Breast epithelium (tissue), 4 donors: Measurements from ENCODE around the gene RICTOR. TPM values are rescaled to one million over a fixed set of nuclear protein-coding genes. Genes with fewer than 3 reads are reported as not detected.

Experiments
- DNase-seq, 2 donors: peaks; one replicate each; pipeline ENCODE4 v3.0.0-alpha.2; 2019; ENCODE audit warnings: low spot score in 2 of 2
- H3K27ac ChIP-seq, 2 donors: fragments of 200-600 bp; sonication (generic) in 1 of 2; one replicate each; pipeline ENCODE4 v1.5.1; 2016 to 2019; ENCODE audit warnings: mild to moderate bottlenecking in 1 of 2
- H3K27me3 ChIP-seq, 2 donors: fragments of 200-600 bp; sonication (generic) in 1 of 2; one replicate each; pipeline versions ENCODE4 v1.5.1 to v1.6.0; 2017 to 2019; ENCODE audit warnings: control low read depth in 1 of 2, mild to moderate bottlenecking in 1 of 2
- H3K36me3 ChIP-seq: fragments of 200-600 bp; one replicate; pipeline ENCODE4 v1.5.1; 2019
- H3K4me1 ChIP-seq, 2 donors: fragments of 200-600 bp; sonication (generic); one replicate each; pipeline ENCODE4 v1.5.1; 2016 to 2019; ENCODE audit warnings: control low read depth in 1 of 2
- H3K4me3 ChIP-seq, 3 donors: fragments of 200-600 bp; sonication (generic); 1 replicate in 2 of 3; 2 replicates in 1 of 3; pipeline ENCODE4 v1.5.1; 2016 to 2019; ENCODE audit warnings: mild to moderate bottlenecking in 3 of 3, moderate library complexity in 2 of 3
- H3K9me3 ChIP-seq, 2 donors: fragments of 200-600 bp; sonication (generic) in 1 of 2; one replicate each; pipeline ENCODE4 v1.5.1; 2016 to 2019; ENCODE audit warnings: control low read depth in 1 of 2
- CTCF ChIP-seq, 3 donors: fragments of 450-650 bp; IDR thresholded peaks; one replicate each; pipeline ENCODE4 v1.5.1; 2016 to 2017; ENCODE audit warnings: antibody characterized with exemption in 3 of 3, mild to moderate bottlenecking in 3 of 3, moderate library complexity in 3 of 3
- POLR2A ChIP-seq: fragments of 450-650 bp; IDR thresholded peaks from one replicate; pipeline ENCODE4 v1.6.1; 2016; ENCODE audit warnings: antibody characterized with exemption, mild to moderate bottlenecking, moderate library complexity
- POLR2AphosphoS5 ChIP-seq, 3 donors: sonication (generic); formaldehyde crosslinking; IDR thresholded peaks; one replicate each; pipeline ENCODE4 v1.6.1; 2017; ENCODE audit warnings: antibody characterized with exemption in 3 of 3
- intact Hi-C: fragments of 100-400 bp; cut with DNase I; formaldehyde crosslinking; loops from one replicate; pipeline ENCODE4 v1.15.1; 2023; ENCODE audit warnings: low total_unique reads
- total RNA-seq, 3 donors: library from RNA; depleted of rRNA; stranded (reverse); fragments of >200 nt; gene quantifications; one replicate each; pipeline ENCODE4 v1.1.0, GENCODE V29; 2016

The RICTOR gene
- total RNA-seq, 3 donors from 2014 or later = 39.0 to 79.2 (median 58.7) TPM

GRCh38 chr5:39080597-39081204 lies 6.5 kb upstream of the RICTOR start:
- TF ChIP-seq POLR2A = no peak
- TF ChIP-seq CTCF (IDR thresholded peaks at IDR 0.05) = peak; percentile 67 to 80 (median 79)
- intact Hi-C loops = no loop called here
- Histone ChIP-seq H3K4me1 (no peaks in the 10 kb centered on the region), H3K36me3 (no peaks in the 10 kb centered on the region), H3K4me3 (no peak overlapping the region), H3K9me3 (no peaks in the 10 kb centered on the region), H3K27ac (no peak overlapping the region), H3K27me3 (no peaks in the 10 kb centered on the region)
- DNase-seq = no peak

GRCh38 chr5:39080168-39080567 lies 6.0 kb upstream of the RICTOR start:
- Histone ChIP-seq H3K4me1 (no peaks in the 10 kb centered on the region), H3K27ac (no peak overlapping the region), H3K4me3 (no peak overlapping the region), H3K9me3 (no peaks in the 10 kb centered on the region), H3K27me3 (no peaks in the 10 kb centered on the region), H3K36me3 (no peaks in the 10 kb centered on the region)
- intact Hi-C loops = no loop called here
- TF ChIP-seq POLR2AphosphoS5 (IDR thresholded peaks at IDR 0.05) = no peak
- no peak for DNase-seq

- Histone ChIP-seq H3K27me3 (no peaks in the 10 kb centered on the region), H3K9me3 (no peaks in the 10 kb centered on the region), H3K4me3 (no peak overlapping the region), H3K4me1 (no peaks in the 10 kb centered on the region), H3K27ac (no peak overlapping the region), H3K36me3 (no peaks in the 10 kb centered on the region)
- TF ChIP-seq POLR2A (no peak), POLR2AphosphoS5 (IDR thresholded peaks at IDR 0.05) (no peak), CTCF (IDR thresholded peaks at IDR 0.05) (no peak)
- intact Hi-C loops = loop anchor here (10.0 kb wide), 1 partner anchor 74 kb away; no protein-coding TSS in a partner anchor
- DNase-seq = no peak
Measured at GRCh38 chr5:39079147-39079546, 4.9 kb upstream of the RICTOR start.

- Histone ChIP-seq H3K9me3 (no peaks in the 10 kb centered on the region), H3K27ac (no peak overlapping the region), H3K36me3 (no peaks in the 10 kb centered on the region), H3K27me3 (no peaks in the 10 kb centered on the region), H3K4me1 (peaks cover 0 to 9% of the 10 kb centered on the region in 2 donors), H3K4me3 (no peak overlapping the region)
- TF ChIP-seq POLR2A (no peak), POLR2AphosphoS5 (IDR thresholded peaks at IDR 0.05) (no peak), CTCF (IDR thresholded peaks at IDR 0.05) (no peak)
- intact Hi-C loops = loop anchor here (10.0 kb wide), 1 partner anchor 72 kb away; no protein-coding TSS in a partner anchor
- no peak for DNase-seq
Measured at GRCh38 chr5:39076757-39077728, 2.8 kb upstream of the RICTOR start.

GRCh38 chr5:39076101-39076756 lies 2.0 kb upstream of the RICTOR start:
- no peaks in the 10 kb centered on the region for H3K9me3 ChIP-seq
- no peaks in the 10 kb centered on the region for H3K36me3 ChIP-seq
- no peaks in the 10 kb centered on the region for H3K27me3 ChIP-seq
- H3K27ac ChIP-seq = no peak overlapping the region
- peaks cover 0 to 9% of the 10 kb centered on the region in 2 donors for H3K4me1 ChIP-seq
- no peak for TF ChIP-seq POLR2A
- TF ChIP-seq CTCF (IDR thresholded peaks at IDR 0.05) = no peak
- no peak for TF ChIP-seq POLR2AphosphoS5 (IDR thresholded peaks at IDR 0.05)
- H3K4me3 ChIP-seq = no peak overlapping the region
- intact Hi-C loops = loop anchor here (10.0 kb wide), 1 partner anchor 71 kb away; no protein-coding TSS in a partner anchor
- no peak for DNase-seq
